Measurements from ENCODE around the gene TRABD2A. TPM values are rescaled to one million over a fixed set of nuclear protein-coding genes. Genes with fewer than 3 reads are reported as not detected.

Gene TRABD2A
- total RNA-seq, 4 donors from 2014 or later = 0.14 to 3.0 (median 0.29) TPM; not detected in 1

GRCh38 chr2:84902526-84902925, 21.6 kb upstream of the TRABD2A start:
- Histone ChIP-seq H3K4me1 (no peaks in the 10 kb centered on the region), H3K36me3 (no peaks in the 10 kb centered on the region), H3K27ac (no peak overlapping the region), H3K4me3 (no peak overlapping the region), H3K27me3 (no peaks in the 10 kb centered on the region), H3K9me3 (no peaks in the 10 kb centered on the region)
- TF ChIP-seq CTCF (IDR thresholded peaks at IDR 0.05) = no peak
- TF ChIP-seq POLR2A (IDR thresholded peaks at IDR 0.05) = no peak
- no peak for DNase-seq
- intact Hi-C loops (cut with DNase I; ENCODE audit: low total_unique reads) = no loop called here

GRCh38 chr2:84901593-84902120, 20.8 kb upstream of the TRABD2A start:
- Histone ChIP-seq H3K27ac (no peak overlapping the region), H3K9me3 (no peaks in the 10 kb centered on the region), H3K4me3 (no peak overlapping the region), H3K27me3 (no peaks in the 10 kb centered on the region), H3K4me1 (no peaks in the 10 kb centered on the region), H3K36me3 (no peaks in the 10 kb centered on the region)
- no peak for DNase-seq
- TF ChIP-seq CTCF (IDR thresholded peaks at IDR 0.05) = no peak
- TF ChIP-seq POLR2A (IDR thresholded peaks at IDR 0.05) = no peak
- intact Hi-C loops (cut with DNase I; ENCODE audit: low total_unique reads) = no loop called here

GRCh38 chr2:84900971-84901370, 20.1 kb upstream of the TRABD2A start:
- no peaks in the 10 kb centered on the region for H3K4me1 ChIP-seq
- DNase-seq = no peak
- H3K9me3 ChIP-seq = no peaks in the 10 kb centered on the region
- H3K27ac ChIP-seq = no peak overlapping the region
- no peaks in the 10 kb centered on the region for H3K27me3 ChIP-seq
- H3K4me3 ChIP-seq = no peak overlapping the region
- TF ChIP-seq POLR2A (IDR thresholded peaks at IDR 0.05) = no peak
- TF ChIP-seq CTCF (IDR thresholded peaks at IDR 0.05) = no peak
- H3K36me3 ChIP-seq = no peaks in the 10 kb centered on the region
- intact Hi-C loops (cut with DNase I; ENCODE audit: low total_unique reads) = no loop called here

- peak overlapping the region in 1 of 2 donors; percentile 29 for H3K27ac ChIP-seq
- H3K27me3 ChIP-seq = no peaks in the 10 kb centered on the region
- no peaks in the 10 kb centered on the region for H3K4me1 ChIP-seq
- intact Hi-C loops (cut with DNase I; ENCODE audit: low total_unique reads) = no loop called here
- no peak for TF ChIP-seq POLR2A (IDR thresholded peaks at IDR 0.05)
- TF ChIP-seq CTCF (IDR thresholded peaks at IDR 0.05) = no peak
- no peak for DNase-seq
- no peaks in the 10 kb centered on the region for H3K36me3 ChIP-seq
- no peaks in the 10 kb centered on the region for H3K9me3 ChIP-seq
- H3K4me3 ChIP-seq = no peak overlapping the region
Measured at GRCh38 chr2:84899304-84900204, 18.7 kb upstream of the TRABD2A start.

GRCh38 chr2:84897773-84898172, 16.9 kb upstream of the TRABD2A start:
- H3K9me3 ChIP-seq = no peaks in the 10 kb centered on the region
- intact Hi-C loops (cut with DNase I; ENCODE audit: low total_unique reads) = no loop called here
- no peak overlapping the region for H3K4me3 ChIP-seq
- H3K27ac ChIP-seq = no peak overlapping the region
- no peaks in the 10 kb centered on the region for H3K27me3 ChIP-seq
- no peaks in the 10 kb centered on the region for H3K4me1 ChIP-seq
- DNase-seq = no peak
- TF ChIP-seq POLR2A (IDR thresholded peaks at IDR 0.05) = no peak
- TF ChIP-seq CTCF (IDR thresholded peaks at IDR 0.05) = no peak
- H3K36me3 ChIP-seq = no peaks in the 10 kb centered on the region

Data from uterus (tissue), 4 donors.